Activated CD4-positive, alpha-beta T cell treated with anti-CD3 and anti-CD28 coated beads for 4 hours (primary cell): ENCODE data around the gene DIPK1A.
"Not testable (repeated sequence)": the region's sequence is repeated elsewhere in the genome, so short reads cannot be mapped to it uniquely, and the experiment has no call there.

Experiments used
- DNase-seq, 2 donors: peaks; one replicate each; pipeline ENCODE4 v3.0.0-alpha.2; 2020

Gene DIPK1A

DNA sequence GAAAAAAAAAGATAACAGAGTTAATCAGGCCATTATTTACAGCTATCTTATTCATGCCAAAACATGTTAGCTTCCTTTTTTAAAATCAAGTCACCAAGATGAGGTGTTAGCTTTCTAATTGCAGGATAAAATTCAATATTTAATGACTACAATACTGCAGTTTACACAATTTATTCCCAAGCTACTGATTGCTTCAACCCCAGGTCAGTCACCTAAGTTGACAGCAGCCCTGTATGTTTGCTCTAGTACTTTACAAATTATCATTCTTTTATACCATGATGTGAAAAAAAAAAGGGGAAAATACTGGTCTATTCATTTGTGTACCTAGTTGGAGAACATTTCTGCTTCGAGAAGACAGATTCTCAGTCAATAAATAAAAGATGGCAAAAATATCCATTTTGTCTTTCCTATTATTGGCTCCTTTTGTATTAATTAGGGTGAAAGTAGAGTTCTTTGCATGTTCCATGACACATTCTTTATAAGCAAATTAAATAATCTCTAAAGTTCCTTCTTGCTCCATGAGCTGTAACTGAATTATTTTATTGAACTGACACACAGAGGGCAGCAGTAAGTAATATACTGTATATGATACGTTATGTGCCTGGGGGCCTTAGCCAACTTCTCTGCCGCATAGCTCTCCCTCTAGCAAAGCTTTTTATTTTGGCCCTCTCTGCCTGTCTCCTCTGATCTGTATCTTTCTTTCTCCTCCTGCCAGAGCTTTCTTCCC, 48.0 kb downstream of the DIPK1A start:
- no peak for DNase-seq

DNA sequence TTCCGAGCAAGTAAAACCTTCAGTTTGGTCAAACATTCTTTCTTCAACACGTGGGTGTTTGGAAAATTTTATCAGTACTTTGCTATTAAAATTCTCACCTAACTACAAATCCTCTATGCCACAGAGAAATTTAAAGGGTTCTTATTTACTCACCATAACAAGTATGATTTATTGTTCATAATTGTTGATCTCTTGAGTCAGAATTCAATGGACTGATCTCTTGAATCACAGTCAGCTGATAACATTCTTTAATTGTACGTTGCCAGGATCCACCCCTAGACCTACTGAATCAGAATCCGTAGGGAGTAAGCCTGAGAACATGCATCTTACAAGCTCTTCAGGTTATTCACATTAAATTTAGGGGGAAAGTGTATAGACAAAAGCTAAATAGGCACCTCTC, 51.2 kb downstream of the DIPK1A start:
- DNase-seq = no peak

DNA sequence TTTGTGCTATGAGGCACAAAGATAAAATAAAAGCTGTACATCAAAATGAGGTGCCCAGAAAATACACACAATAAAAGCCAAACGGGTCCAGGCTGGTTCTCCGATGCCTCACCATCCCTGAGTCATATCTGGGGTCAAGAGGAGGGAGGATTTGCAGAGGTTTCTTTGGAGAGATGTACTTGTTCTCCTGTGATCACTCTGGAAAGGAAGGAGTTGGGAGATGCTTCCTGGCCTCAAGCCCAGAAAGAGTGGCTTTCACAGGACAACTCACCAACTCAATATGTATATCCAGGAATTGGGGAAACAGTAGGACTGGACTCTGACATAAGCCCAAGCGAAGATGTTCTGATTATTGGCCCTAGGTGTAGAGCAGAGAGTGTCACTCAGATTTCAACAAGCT, 51.9 kb downstream of the DIPK1A start:
- no peak for DNase-seq

DNA sequence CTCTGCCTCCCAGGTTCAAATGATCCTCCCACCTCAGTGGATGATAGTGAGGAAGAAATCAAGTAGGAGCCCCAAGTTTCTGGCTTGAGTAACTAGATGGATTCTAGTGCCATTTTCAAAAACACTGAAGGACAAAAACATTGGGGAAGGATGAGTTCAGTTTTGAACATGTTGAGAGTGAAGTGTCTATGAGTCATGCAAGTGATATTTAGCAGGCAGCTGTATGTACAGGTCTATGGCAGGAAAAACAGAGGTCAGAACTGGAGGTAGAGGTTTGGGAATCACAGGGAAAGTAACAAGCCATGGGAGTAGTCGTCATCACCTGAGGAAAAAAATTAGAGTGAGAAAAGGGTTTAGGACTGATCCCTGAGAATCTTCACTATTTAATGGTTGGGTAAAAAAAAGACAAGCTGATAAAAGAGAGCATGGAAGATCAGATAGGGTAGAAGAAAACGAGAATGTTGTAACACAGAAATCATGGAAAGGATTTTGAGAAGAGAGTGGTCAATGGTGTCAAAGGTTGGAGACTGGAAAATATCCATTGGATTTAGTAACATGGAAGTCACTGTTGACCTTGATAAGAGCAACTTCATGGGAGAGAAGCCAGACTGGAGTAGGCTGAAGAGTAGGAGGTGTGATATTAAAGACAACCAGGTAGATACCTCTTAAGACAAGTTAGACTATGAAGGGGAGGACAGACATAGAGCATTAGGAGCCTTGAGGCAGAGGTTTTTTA, 53.1 kb downstream of the DIPK1A start:
- no peak for DNase-seq

DNA sequence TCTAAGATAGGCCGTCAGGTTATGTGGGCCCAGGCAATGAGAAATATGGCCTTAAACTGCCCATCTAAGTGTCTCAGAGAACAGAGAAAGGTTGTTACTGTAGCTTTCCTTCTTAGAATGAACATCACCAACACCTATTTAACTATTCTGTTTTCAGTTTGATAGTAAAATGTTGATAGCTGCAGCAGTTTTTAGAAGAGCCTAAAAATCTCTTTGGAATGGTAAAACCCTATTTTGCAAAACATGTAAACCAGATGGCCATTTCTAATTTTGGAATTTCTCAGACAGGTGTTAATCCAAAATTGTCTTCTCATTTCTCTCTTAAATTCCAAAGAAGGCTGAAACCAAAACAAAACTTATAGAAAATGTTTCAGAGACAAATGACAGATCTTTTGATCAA, 57.5 kb downstream of the DIPK1A start:
- DNase-seq = no peak

DNA sequence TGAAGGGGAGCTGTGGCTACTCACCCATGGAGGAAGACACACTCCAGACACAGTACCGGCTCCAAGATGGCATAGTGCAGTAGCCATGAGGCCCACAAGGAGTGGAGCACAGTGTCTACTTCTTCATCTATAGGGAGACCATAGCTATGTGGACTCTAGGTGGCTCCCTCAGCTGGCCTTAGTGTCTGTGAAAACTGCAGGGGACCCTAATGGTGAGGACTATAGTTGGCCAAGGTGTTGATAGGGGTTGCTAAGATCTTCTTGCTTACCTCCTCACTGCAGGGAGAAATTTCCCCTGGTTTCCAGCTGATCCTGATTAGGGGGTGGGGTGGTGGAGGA, 58.9 kb downstream of the DIPK1A start:
- no peak for DNase-seq

DNA sequence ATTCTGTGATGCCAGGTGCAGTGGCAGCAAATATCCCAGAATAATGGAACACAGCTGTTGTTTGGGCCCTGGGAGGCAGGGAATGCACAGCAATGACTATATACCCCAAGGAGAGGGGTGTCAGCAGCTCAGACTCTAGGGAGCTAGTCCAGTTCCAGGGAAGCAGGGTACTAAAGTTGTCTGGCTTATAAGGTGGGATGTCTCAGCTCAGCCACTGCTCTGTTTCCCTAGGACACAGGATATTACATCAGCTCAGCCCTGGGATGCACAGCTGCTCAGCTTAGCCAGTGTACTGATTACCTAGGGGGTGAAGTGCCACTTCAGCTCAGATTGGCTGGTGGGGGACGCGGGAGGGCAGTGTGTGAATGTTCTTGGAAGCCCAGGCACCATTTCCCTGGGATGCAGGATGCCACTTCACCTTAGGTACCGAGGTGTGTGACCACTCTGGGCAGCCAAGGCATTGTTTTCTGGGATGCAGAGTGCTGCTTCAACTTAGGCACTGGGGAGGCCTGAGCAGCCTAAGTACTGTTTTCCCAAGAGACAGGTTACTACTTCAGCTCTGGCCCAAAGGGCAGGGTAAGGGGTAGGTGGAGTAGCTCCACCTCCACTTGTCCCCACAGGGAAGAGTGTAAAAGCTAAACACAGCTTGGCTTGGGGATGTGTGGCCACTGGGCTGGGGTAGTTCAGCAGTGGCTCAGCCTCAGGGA, 59.4 kb downstream of the DIPK1A start:
- DNase-seq = no peak

DNA sequence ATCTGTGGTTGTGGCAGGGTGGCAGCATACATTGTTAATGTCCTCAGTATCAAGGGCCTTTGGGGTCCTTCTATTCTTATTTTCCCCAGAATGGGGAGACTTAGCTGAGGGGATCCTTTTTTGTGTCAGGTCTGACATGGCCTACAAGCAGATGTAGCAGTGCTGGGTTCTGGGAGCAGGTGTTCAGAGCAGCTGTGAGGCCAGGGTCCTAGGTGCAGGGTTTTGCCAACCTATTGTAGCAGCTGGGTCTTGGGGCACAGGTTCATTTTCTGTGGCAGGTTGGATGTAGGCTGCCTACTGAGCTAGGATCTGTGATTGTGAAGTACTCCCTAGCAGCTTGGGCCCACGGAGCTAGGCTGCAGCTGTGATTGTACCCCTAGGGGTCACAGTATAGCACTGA, 60.1 kb downstream of the DIPK1A start:
- DNase-seq = no peak

DNA sequence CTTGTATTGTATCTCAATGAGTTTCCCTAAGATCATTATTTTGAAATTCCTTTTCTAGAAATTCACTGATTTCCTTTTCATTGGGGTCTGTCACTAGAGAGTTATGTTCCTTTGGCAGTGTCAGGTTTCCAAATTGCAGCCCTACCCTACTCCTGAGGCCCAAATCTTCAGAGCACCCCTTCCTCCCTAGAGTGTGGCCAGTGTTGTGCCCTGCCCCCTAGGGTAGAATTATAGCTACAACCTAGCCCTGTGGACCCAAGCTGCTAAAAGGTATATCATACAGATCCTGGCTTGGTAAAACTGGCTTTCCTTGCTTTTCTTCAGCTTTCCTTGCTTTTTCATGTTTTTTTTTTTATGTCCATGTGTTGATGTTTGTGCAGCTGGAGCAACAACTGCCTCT, 60.7 kb downstream of the DIPK1A start:
- DNase-seq = no peak

DNA sequence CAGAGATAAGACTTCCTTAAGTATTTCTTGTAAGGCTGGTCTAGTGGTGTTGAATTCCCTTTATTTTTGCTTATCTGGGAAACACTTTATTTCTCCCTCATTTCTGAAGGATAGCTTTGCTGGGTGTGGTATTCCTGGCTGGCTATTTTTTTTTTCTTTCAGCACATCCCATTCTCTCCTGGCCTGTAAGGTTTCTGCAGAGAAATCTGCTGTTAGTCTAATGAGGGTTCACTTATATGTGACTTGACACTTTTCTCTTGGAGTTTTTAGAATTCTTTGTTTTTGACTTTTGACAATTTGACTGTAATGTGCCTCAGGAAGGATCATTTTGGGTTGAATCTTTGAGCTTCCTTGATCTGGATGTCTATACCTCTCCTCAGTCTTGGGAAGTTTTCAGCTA, 61.5 kb downstream of the DIPK1A start:
- no peak for DNase-seq

DNA sequence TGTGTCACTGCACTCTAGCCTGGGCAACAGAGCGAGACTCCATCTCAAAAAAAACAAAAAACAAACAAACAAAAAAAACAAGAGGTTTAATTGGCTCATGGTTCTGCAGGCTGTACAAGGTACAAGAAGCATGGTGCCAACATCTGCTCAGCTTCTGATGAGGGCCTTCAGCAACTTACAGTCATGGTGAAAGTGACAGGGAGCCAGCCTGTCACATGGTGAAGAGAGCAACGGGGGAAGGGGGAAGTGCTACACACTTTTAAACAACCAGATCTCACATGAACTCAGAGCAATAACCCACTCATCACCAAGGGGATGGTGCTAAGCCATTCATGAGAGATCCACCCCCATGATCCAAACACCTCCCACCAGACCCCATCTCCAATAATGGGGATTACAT, 63.2 kb downstream of the DIPK1A start:
- DNase-seq = not testable (repeated sequence)

DNA sequence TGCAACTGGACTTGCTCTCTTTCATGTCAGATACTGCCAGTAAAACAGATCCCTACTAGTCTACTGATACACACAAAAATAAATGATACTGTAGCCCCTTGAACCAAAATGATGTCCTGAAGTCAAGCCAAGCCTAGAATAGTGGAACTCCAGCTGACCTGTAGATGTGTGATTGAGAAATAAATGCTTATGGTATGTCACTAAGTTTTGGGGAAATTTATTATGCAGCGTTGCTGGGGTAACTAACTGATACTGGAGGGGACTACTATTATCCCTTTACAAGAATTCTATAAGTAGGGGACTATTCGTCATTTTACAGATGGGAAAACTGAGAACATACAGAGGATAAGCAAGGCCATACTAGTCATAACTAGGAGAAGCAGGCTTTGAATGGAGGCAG, 73.8 kb downstream of the DIPK1A start:
- DNase-seq = no peak

DNA sequence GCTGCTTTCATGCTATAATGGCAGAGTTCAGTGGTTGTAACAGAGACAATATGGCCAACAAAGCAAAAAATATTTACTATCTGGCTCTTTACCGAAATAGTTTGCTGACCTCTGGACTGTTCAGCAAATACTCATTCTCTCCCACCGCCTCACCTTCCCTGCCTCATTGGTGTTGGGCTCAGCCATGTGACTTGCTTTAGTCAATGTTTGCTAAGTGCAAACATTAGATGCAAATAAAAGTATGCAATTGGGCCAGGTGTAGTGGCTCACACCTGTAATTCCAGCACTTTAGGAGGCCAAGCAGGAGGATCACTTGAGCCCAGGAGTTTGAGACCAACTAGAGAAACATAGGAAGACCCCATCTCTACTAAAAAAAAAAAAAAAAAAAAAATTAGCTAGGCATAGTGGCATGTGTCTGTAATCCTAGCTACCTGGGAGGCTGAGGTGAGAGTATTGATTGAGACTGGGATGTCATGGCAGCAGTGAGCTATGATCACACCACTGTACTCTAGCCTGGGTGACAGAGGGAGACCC, 74.3 kb downstream of the DIPK1A start:
- no peak for DNase-seq

DNA sequence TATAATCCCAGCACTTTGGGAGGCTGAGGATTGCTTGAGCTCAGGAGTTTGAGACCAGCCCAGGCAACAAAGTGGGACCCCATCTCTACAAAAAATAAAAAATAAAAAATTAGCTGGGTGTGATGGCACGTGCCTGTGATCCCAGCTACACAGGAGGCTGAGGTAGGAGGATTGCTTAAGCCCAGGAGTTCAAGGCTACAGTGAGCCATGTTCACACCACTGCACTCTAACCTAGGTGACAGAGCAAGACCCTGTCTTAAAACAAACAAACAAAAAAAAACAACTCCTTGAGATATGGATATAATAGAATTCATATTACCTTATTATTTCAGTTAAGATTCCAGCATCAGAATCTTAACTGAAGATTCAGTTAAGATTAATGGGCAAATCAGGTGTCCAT, 77.1 kb downstream of the DIPK1A start:
- DNase-seq = no peak

DNA sequence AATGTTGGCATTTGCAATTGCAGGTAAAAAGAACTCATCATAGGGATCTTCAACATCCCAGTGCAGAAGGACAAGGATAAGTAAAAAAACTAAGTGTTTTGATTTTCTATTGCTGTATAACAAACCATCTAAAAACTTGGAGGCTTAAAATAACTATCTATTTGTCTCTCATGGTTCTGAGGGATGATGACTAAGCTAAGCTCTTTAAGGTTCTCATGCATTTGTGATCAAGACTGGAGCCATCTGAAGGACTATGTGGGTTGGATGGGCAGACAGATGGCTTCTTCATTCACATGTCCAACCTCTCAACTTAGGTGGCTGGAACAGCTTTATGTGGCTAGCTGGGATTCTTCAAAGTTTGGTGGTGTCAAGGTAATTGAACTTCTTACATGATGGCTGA, 78.0 kb downstream of the DIPK1A start:
- DNase-seq = no peak

DNA sequence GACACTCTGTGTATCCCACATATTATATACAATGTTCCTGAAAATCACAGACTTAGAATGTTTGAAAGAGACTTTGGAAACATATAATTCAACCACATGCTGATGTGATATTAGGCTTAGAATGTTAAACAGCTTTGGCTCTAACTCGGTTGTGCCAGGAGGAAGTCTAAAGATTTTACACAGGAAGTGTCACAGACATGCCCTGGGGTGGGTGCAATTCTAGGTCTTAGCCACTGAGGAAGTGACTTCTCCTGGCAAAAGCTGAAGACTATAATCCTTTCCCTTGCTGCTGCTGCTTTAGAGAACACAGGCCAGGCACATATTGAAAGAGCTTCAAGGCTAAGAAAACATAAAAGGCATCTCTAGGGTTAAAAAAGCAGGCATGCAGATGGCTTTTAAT, 78.4 kb downstream of the DIPK1A start:
- DNase-seq = peak; percentile 34 to 45

DNA sequence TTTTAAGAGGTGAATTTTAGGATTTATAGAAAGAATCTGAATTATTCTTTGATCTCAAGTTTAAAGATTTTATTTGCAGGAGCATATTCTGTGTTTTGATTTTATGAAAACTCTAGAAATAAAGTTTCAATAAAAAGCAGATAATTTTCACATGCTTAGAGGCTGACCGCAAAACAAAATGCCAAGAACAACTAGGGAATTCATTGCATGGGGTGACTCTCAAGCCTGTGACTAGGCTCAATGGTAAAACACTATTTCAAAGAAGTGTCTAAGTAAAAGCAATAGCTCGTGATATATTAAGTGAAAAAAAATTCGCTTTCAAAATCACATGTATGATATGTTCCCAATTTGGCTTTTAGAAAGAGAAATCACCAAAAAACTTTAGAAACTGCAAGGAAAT, 79.9 kb downstream of the DIPK1A start:
- no peak for DNase-seq

DNA sequence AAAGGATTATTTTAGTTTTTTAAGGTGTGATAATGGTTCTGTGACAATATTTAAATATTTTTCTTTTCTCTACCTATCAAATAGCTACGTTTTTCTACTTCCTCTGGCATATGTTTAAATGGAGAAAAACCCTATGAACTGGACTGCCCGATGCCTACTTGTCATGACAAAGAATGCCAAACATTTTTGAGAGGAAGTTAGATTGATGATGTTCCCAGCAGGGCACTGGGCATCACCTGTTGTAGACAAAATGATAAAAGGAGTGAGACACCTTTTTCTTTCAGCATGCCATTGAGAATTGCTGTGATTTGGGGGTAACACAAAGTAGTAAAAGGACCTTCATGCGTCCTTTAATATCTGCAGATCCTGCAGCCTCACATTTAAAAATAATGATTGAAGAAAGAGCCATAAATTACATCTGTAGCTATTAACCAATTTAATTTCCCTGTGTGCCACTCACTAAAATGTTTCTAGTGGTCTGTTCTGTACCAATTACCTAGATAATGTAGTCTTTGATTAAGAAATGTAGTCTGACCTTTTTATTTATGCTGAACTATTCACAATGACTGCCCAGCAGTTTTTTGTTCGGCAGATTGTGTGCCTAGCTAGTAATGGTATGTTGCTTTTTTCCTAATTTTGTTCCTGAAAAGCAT, 81.8 kb downstream of the DIPK1A start:
- no peak for DNase-seq

DNA sequence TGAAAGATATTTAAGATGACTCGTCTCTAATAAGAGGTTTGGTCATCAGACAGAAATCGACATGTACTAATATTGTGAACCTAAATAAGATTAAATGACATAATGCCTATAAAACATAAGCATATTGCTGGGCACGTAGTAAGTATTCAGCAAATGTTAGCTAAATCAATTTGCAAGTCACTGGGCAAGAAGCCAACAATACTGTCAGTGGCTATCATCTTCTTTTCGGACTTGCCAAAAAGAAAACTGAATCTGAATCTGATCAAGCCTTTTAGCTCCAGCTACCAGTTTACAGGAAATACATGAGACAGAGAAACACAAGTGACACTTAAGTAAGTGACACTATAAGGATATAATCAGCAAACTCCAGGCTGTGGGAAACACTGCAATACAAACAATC, 83.5 kb downstream of the DIPK1A start:
- DNase-seq = no peak

DNA sequence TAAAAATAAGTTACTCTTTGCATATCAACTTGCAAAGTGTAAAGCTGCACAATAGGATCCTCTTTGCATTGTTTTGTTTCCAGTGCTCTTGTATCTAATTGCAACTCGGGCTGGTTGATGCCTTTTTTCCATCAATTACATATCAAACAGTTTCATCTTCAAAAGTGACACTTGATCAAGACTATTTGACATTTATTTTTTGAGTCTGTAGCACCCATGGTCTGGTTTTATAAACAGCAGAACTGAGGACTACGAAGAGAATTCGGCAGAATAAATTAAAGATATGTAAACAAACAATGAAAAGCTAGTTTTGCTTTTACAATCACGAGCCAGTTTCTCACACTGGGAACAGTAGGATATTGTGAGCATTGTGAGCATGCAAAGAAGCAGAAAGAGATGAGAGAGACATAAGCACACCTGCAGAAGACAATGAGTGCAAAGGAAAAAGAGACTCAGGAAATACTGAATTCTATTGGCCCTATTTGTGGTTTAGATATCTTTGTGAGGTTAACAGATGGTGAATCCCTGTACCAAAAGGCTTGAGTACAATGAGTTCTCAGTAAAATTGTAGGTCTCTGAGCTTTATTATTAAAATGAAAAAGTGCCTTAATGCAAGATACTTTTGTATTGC, 84.1 kb downstream of the DIPK1A start:
- no peak for DNase-seq

DNA sequence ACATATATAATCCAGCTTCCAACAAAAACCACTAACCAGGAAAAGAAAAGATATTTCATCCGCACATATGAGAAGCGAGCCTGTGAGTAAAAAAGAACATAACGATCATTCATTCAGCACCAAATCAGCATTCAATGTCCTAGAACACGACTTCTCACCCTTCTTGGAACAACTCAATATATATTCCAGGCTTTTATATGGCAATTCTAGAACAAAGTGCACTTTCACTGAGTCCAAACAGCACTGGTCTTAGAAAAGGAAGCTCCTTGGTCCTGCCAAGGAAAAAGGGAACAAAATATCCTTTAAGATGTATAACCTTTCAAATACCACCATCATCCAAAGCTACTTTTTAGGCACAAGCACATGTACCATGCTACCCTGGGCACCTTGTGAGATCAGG, 84.9 kb downstream of the DIPK1A start:
- DNase-seq = no peak

DNA sequence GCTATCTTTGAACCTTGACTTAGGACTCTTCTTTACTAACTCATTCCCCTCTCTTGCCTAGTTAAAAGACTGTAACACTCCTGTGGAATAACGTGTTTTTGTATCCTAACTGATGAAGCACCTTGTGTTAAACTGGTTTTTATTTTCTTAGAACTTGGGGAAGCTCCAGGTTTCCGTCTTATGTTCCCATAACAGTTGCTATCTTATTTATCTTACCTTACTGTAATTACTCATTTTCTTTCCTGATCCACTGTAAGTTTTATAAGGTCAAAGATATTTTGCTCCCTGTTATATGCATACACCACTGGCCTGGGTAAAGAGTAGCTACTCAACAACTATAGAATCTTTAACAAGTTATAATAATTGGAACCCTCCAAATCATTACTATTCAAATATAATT, 86.3 kb downstream of the DIPK1A start:
- no peak for DNase-seq

DNA sequence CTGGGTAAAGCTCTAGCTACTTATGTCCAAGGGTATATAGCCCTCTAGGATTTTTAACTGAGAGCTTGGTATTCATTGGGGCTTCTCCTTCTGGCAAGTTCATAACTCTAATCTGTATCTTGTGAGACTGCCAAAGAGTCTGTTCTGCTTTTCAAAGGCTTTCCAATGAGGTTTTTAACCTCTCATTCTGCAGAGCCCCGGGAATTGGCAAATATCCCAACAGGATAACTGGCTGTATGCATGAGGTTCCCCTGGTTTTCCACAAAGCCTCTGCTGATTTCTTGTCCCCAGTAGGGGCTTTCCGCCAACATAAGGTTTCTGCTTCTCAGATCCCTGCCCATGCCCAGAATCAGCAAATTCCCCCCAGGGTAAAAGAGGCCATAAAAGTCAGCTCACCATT, 88.5 kb downstream of the DIPK1A start:
- DNase-seq = no peak
